HCT116 (cell line): ENCODE results near the gene FAM151A.

ENCODE experiments used
- ATF3 ChIP-seq: IDR thresholded peaks from 2 replicates; pipeline ENCODE4 v1.6.1; 2012
- CBX3 ChIP-seq: IDR thresholded peaks from 2 replicates; pipeline ENCODE4 v1.6.1; 2012; ENCODE audit warnings: low read depth
- CEBPB ChIP-seq: IDR thresholded peaks from 2 replicates; pipeline ENCODE4 v1.6.1; 2012; ENCODE audit warnings: low read depth
- EZH2 ChIP-seq: fragments of 200-600 bp; sonication (generic); IDR thresholded peaks from 2 replicates; pipeline ENCODE4 v1.6.1; 2017; ENCODE audit warnings: antibody characterized with exemption, mixed run types
- EZH2phosphoT487 ChIP-seq: fragments of 200-600 bp; IDR thresholded peaks from 2 replicates; pipeline ENCODE4 v1.6.1; 2018; ENCODE audit warnings: antibody characterized with exemption, borderline replicate concordance
- JUND ChIP-seq: IDR thresholded peaks from 2 replicates; pipeline ENCODE4 v1.6.1; 2012
- POLR2A ChIP-seq: IDR thresholded peaks from 2 replicates; pipeline ENCODE4 v1.7.0; 2011; ENCODE audit warnings: borderline replicate concordance; ENCODE audit not compliant: insufficient read depth, insufficient read length; ENCODE audit errors: extremely low read depth
- POLR2AphosphoS5 ChIP-seq: IDR thresholded peaks from 2 replicates; pipeline ENCODE4 v1.6.1; 2011; ENCODE audit warnings: mild to moderate bottlenecking, low read depth, low read length, moderate library complexity
- RAD21 ChIP-seq: IDR thresholded peaks from 2 replicates; pipeline ENCODE4 v1.6.1; 2012; ENCODE audit warnings: low read depth, mild to moderate bottlenecking
- SIN3A ChIP-seq: IDR thresholded peaks from 2 replicates; pipeline ENCODE4 v1.6.1; 2012; ENCODE audit warnings: low read depth
- TCF7L2 ChIP-seq: IDR thresholded peaks from 2 replicates; pipeline ENCODE4 v1.7.0; 2011; ENCODE audit warnings: borderline replicate concordance, inconsistent platforms; ENCODE audit not compliant: insufficient read depth, insufficient read length; ENCODE audit errors: extremely low read depth
- TF ChIP-seq, protein P1 (sequence below), 3 experiments: fragments of 200-600 bp in 1 of 3; sonication (generic) in 1 of 3; IDR thresholded peaks in 2 of 3; conservative IDR thresholded peaks in 1 of 3; 2 replicates each; pipeline ENCODE4 v1.5.1; 2012 to 2017; ENCODE audit warnings: low read depth in 2 of 3, low read length in 2 of 3, antibody characterized with exemption in 1 of 3, borderline replicate concordance in 1 of 3, control low read depth in 1 of 3, mild to moderate bottlenecking in 1 of 3, mixed read lengths in 1 of 3, mixed run types in 1 of 3, moderate library complexity in 1 of 3; ENCODE audit not compliant: insufficient read depth in 1 of 3
- TF ChIP-seq, protein P2 (sequence below): IDR thresholded peaks from 2 replicates; pipeline ENCODE4 v1.6.1; 2011; ENCODE audit warnings: mild to moderate bottlenecking, low read length, moderate library complexity; ENCODE audit not compliant: insufficient replicate concordance; ENCODE audit errors: extremely low read depth

- TF ChIP-seq, protein P1, sequence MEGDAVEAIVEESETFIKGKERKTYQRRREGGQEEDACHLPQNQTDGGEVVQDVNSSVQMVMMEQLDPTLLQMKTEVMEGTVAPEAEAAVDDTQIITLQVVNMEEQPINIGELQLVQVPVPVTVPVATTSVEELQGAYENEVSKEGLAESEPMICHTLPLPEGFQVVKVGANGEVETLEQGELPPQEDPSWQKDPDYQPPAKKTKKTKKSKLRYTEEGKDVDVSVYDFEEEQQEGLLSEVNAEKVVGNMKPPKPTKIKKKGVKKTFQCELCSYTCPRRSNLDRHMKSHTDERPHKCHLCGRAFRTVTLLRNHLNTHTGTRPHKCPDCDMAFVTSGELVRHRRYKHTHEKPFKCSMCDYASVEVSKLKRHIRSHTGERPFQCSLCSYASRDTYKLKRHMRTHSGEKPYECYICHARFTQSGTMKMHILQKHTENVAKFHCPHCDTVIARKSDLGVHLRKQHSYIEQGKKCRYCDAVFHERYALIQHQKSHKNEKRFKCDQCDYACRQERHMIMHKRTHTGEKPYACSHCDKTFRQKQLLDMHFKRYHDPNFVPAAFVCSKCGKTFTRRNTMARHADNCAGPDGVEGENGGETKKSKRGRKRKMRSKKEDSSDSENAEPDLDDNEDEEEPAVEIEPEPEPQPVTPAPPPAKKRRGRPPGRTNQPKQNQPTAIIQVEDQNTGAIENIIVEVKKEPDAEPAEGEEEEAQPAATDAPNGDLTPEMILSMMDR (IDR thresholded peaks at IDR 0.05 in 2 of 3, conservative IDR thresholded peaks at IDR 0.05 in 1 of 3; ENCODE audit: borderline replicate concordance in 1 of 3, insufficient read depth in 1 of 3, low read depth in 2 of 3, low read length in 2 of 3) = no peak
- TF ChIP-seq POLR2A = no peak
- TF ChIP-seq POLR2AphosphoS5 = no peak
- TF ChIP-seq JUND = no peak
- TF ChIP-seq TCF7L2 = no peak
- TF ChIP-seq RAD21 = no peak
- TF ChIP-seq EZH2 = no peak
- no peak for TF ChIP-seq CEBPB
- TF ChIP-seq CBX3 = no peak
- TF ChIP-seq EZH2phosphoT487 = no peak
- no peak for TF ChIP-seq ATF3
- TF ChIP-seq, protein P2, sequence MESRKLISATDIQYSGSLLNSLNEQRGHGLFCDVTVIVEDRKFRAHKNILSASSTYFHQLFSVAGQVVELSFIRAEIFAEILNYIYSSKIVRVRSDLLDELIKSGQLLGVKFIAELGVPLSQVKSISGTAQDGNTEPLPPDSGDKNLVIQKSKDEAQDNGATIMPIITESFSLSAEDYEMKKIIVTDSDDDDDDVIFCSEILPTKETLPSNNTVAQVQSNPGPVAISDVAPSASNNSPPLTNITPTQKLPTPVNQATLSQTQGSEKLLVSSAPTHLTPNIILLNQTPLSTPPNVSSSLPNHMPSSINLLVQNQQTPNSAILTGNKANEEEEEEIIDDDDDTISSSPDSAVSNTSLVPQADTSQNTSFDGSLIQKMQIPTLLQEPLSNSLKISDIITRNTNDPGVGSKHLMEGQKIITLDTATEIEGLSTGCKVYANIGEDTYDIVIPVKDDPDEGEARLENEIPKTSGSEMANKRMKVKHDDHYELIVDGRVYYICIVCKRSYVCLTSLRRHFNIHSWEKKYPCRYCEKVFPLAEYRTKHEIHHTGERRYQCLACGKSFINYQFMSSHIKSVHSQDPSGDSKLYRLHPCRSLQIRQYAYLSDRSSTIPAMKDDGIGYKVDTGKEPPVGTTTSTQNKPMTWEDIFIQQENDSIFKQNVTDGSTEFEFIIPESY = no peak
- no peak for TF ChIP-seq SIN3A
Observed at GRCh38 chr1:54597455-54598030, 25.8 kb downstream of the FAM151A start.
